Astrocyte (in vitro differentiated cells and primary cell): ENCODE data around the gene PARP1. TPM values are rescaled to one million over a fixed set of nuclear protein-coding genes. Genes with fewer than 3 reads are reported as not detected.

Experiments
- DNase-seq: peaks from one replicate; pipeline ENCODE4 v3.0.0-alpha.2; 2010; ENCODE audit warnings: low read depth
- FAIRE-seq: peaks from 2 replicates; lab custom pipeline; 2011; peaks lifted over from hg19 to GRCh38; lab: Jason Lieb, UNC
- H2AFZ ChIP-seq: 2 replicates; pipeline ENCODE4 v1.6.0; 2012; ENCODE audit warnings: low read depth, low read length, inconsistent platforms
- H3K27ac ChIP-seq: 2 replicates; pipeline ENCODE4 v1.5.1; 2011; ENCODE audit warnings: low read depth, low read length, inconsistent platforms
- H3K27me3 ChIP-seq: 2 replicates; pipeline ENCODE4 v1.6.0; 2011; ENCODE audit warnings: low read length, inconsistent platforms; ENCODE audit not compliant: insufficient read depth
- H3K36me3 ChIP-seq: 2 replicates; pipeline ENCODE4 v1.5.1; 2011; ENCODE audit warnings: low read length, inconsistent platforms; ENCODE audit not compliant: insufficient read depth
- H3K4me1 ChIP-seq: 2 replicates; pipeline ENCODE4 v1.5.1; 2011; ENCODE audit warnings: low read length, inconsistent platforms; ENCODE audit not compliant: insufficient read depth
- H3K4me2 ChIP-seq: 2 replicates; pipeline ENCODE4 v1.6.0; 2012; ENCODE audit warnings: low read length, inconsistent platforms
- H3K4me3 ChIP-seq: 2 replicates; pipeline ENCODE4 v1.5.1; 2011; ENCODE audit warnings: low read depth, mild to moderate bottlenecking, low read length, inconsistent platforms; ENCODE audit not compliant: insufficient read depth
- H3K79me2 ChIP-seq: 2 replicates; pipeline ENCODE4 v1.6.0; 2012; ENCODE audit warnings: mild to moderate bottlenecking, low read length, inconsistent platforms; ENCODE audit not compliant: insufficient read depth
- H3K9ac ChIP-seq: 2 replicates; pipeline ENCODE4 v1.6.0; 2012; ENCODE audit warnings: mild to moderate bottlenecking, low read length, inconsistent platforms
- H3K9me3 ChIP-seq: 2 replicates; pipeline ENCODE4 v1.5.1; 2012; ENCODE audit warnings: low read depth, mild to moderate bottlenecking, low read length, inconsistent platforms; ENCODE audit not compliant: insufficient read depth
- H4K20me1 ChIP-seq: 2 replicates; pipeline ENCODE4 v1.6.0; 2012; ENCODE audit warnings: low read length, inconsistent platforms; ENCODE audit not compliant: insufficient read depth
- H3K27ac Mint-ChIP-seq: one replicate; pipeline ENCODE4 v1.8.0; 2021; ENCODE audit warnings: mild to moderate bottlenecking, mixed read lengths; ENCODE audit not compliant: unreplicated experiment
- H3K27me3 Mint-ChIP-seq: one replicate; pipeline ENCODE4 v1.8.0; 2021; ENCODE audit warnings: low read depth, mixed read lengths; ENCODE audit not compliant: unreplicated experiment
- H3K36me3 Mint-ChIP-seq: one replicate; pipeline ENCODE4 v1.8.0; 2021; ENCODE audit warnings: low read depth, mixed read lengths; ENCODE audit not compliant: unreplicated experiment
- H3K4me1 Mint-ChIP-seq: one replicate; pipeline ENCODE4 v1.8.0; 2021; ENCODE audit warnings: low read depth, mixed read lengths; ENCODE audit not compliant: unreplicated experiment
- H3K4me3 Mint-ChIP-seq: one replicate; pipeline ENCODE4 v1.8.0; 2021; ENCODE audit warnings: mild to moderate bottlenecking, moderate library complexity, mixed read lengths; ENCODE audit not compliant: unreplicated experiment
- H3K9me3 Mint-ChIP-seq: one replicate; pipeline ENCODE4 v1.8.0; 2021; ENCODE audit warnings: mild to moderate bottlenecking, mixed read lengths; ENCODE audit not compliant: unreplicated experiment
- CTCF ChIP-seq: IDR thresholded peaks from 2 replicates; pipeline ENCODE4 v1.5.1; 2011; ENCODE audit warnings: low read depth, mild to moderate bottlenecking, inconsistent platforms, low read length, moderate library complexity; ENCODE audit not compliant: insufficient read depth
- EZH2 ChIP-seq: IDR thresholded peaks from 2 replicates; pipeline ENCODE4 v1.6.1; 2012; ENCODE audit warnings: mild to moderate bottlenecking, low read length, inconsistent platforms; ENCODE audit not compliant: insufficient read depth
- total RNA-seq: library from RNA; stranded (reverse); gene quantifications from 2 replicates; pipeline ENCODE4 v1.2.1, GENCODE V29; 2021

PARP1 gene
- total RNA-seq, 1 donor from 2014 or later = 57.8 TPM

DNA sequence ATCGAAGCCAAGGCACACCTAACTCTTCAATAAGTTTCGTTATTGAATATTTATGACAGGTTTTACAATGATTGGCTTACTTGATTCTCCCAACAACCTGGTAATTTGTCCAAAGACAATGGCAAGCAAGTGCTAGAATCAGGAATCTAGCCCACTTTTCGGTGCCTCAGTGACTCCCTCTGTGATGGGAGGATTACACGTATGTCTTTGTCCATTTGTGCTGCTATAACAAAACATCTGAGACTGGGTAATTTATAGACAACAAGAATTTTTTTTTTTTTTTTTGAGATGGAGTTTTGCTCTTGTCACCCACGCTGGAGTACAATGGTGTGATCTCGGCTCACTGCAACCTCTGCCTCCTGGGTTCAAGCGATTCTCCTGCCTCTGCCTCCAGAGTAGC, 96.5 kb downstream of the PARP1 start:
- no peak for TF ChIP-seq CTCF
- no peak for TF ChIP-seq EZH2
- H3K4me3 ChIP-seq = no peak overlapping the region
- H3K27me3 ChIP-seq = no peaks in the 10 kb centered on the region
- no peaks in the 10 kb centered on the region for H3K36me3 ChIP-seq
- Mint-ChIP-seq H3K4me3 (peak overlapping the region; percentile 18), H3K4me1 (peaks cover 3% of the 10 kb centered on the region), H3K9me3 (no peaks in the 10 kb centered on the region), H3K36me3 (no peaks in the 10 kb centered on the region), H3K27me3 (peaks cover 13% of the 10 kb centered on the region), H3K27ac (no peak overlapping the region)
- H3K4me2 ChIP-seq = no peak overlapping the region
- H2AFZ ChIP-seq = no peak overlapping the region
- H3K79me2 ChIP-seq = peaks cover 24% of the 10 kb centered on the region
- no peaks in the 10 kb centered on the region for H3K9me3 ChIP-seq
- H3K4me1 ChIP-seq = peaks cover 5% of the 10 kb centered on the region
- FAIRE-seq (no peak), DNase-seq (no peak)
- no peak overlapping the region for H3K27ac ChIP-seq
- no peaks in the 10 kb centered on the region for H4K20me1 ChIP-seq
- H3K9ac ChIP-seq = no peak overlapping the region

Other genes starting within 250 kb of the PARP1 start
- 66.7 and 69.4 TPM in 2 replicates for gene ACBD3, start 221.4 kb downstream of the PARP1 start, total RNA-seq
- 0.16 TPM in 1 of 2 replicates, not detected in the other for gene MIXL1, start 184.4 kb downstream of the PARP1 start, total RNA-seq
- 2.5 and 4.0 TPM in 2 replicates for gene LIN9, start 98.9 kb downstream of the PARP1 start, total RNA-seq
- gene STUM, start 140.7 kb upstream of the PARP1 start, total RNA-seq = not detected in 2 replicates